Stimulated activated CD8-positive, alpha-beta memory T cell treated with anti-CD3 and anti-CD28 coated beads, Interleukin-4, amount 100 ng/mL, for 48 hours (primary cell): Measurements from ENCODE around the gene NISCH.
A peak's percentile ranks its signal among the peaks of the same experiment; 100 is the strongest.

Experiments
- DNase-seq: peaks from one replicate; pipeline ENCODE4 v3.0.0-alpha.2; 2020

NISCH gene

DNA sequence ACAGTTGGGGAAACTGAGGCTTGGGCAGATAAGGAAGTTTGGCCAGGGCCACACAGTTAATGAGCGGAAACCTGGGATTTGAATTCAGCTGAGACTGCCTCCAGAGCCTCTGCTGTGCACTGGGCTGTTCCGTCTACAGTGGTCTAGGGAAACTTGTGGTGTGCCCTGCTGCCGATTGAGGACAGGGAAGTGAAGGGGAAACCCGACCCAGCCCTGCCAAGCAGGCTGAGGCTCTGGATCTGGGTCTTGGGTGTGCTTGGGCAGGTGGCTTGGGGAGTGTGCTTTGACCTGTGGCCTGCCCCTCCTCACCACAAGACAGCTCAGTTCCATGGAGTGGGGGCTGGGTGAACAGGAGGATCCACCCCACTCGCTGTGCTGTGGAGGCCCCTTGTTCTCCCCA is 17.6 kb downstream of the NISCH start:
- DNase-seq, result no peak

DNA sequence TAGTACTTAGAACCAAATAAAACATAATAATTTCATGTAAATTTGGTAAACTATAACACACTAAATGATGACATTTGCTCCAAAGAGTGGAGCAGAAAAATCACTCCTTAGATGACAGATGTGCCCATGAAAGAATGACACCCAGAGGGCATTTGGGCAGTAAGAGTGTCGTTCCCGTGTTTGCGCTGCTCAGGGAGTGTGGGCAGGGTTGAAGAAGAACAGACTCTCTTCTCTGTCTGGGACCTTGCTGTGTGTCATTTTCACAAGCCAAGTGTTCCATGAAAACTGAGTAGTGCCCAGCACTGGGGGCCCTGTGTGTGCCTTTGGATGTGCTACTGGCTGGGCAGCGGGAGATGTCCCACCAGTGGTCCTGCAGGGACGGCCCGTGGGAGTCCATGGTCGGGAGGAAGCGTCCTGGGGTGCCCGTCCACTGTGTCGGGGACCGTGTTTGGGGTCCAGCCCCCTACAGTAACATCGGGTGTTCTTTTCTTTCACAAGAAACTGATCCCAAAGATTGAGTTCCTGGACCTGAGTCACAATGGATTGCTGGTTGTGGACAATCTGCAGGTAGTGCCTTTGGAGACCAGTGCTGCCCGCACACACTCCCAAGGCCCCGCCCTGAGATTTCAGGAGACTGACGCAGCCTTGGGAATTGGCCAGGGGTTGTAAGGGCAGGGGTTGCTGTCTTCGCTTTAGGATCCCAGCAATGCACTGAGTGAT is 21.8 kb downstream of the NISCH start:
- DNase-seq, result no peak

DNA sequence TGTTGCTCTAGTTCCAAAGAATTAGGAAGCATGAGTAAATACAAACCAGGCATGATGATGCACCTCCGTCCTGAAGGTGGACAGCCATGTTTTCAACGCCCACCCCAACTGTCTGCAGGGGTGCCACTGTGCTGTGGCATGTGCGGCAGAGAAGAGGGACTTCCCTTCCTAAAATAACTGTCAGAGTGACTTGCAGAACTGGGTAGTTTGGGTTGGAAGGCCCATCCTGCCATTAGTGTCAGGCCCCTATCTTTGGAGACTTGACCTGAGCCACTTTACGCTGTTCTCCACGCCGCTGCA is 22.3 kb downstream of the NISCH start:
- DNase-seq, result no peak

GRCh38 chr3:52479037-52479876 is 23.9 kb downstream of the NISCH start:
- DNase-seq, result no peak

DNA sequence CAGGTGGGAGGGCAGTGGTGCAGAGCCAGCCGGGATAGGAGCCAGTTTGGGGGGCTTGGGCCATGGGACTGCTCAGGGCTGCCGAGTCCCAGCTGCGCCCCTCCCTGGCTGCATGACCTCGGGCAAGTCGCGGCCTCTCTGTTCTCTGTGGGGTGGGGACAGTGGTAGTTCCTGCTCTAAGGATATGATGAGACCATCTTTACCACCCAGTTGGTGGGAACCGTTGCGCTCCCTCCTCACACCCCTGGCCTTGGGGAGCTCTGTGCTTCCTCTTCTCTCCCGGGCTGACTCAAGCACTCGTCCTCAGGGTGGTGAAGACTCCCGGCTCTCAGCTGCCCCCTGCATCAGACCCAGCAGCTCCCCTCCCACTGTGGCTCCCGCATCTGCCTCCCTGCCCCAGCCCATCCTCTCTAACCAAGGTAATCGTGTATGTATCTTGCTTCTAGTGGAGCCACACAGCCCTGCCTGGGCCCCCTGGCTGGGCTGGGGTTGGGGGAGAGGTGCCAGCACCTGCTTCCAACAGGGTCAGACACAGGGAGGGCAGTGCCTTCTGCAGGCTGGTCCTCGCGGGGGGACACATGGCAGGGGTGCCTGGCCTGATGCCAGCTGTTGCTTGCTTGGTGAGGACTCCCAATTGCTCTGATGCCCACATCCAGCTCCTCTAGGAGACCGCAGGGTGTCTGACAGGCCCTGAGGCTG is 24.6 kb downstream of the NISCH start:
- no peak for DNase-seq

- no peak for DNase-seq
These were observed 25.6 kb downstream of the NISCH start for GRCh38 chr3:52480768-52481715.

DNA sequence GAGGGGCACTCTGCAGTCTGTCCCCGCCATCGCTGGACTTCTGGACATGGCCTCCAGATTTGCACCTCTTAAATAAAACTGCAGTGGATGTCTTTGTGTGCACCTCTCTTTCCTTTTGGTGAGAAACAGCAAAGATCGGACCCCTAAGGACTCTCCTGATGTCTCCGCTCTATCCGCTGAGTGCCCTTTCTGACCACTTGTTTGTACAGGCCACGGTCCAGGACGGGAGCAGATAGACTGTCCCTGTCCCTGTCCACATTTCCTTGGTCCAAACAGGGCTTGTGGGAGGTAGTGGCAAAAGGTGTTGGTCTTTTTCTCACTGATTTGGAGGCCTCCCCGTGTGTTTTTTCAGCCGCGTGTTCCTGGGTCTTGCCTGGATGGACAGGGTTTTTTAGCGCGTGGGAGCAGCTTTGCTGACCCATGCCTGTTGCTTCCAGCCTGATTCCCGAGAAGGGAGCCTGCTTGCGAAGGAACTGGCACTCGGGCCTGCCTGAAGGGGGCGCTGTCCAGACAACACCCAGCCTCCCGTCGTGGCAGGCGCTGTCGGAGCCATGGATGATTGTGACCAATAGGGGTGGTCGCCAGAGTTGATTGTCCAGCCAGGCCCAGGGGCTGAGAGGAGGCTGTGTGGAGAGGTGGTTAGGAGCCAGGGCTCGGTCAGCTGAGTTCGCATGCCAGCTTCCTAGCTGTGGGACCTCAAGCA is 26.6 kb downstream of the NISCH start:
- peak; percentile 54 for DNase-seq

GRCh38 chr3:52483081-52483480 is 27.7 kb downstream of the NISCH start:
- no peak for DNase-seq

DNA sequence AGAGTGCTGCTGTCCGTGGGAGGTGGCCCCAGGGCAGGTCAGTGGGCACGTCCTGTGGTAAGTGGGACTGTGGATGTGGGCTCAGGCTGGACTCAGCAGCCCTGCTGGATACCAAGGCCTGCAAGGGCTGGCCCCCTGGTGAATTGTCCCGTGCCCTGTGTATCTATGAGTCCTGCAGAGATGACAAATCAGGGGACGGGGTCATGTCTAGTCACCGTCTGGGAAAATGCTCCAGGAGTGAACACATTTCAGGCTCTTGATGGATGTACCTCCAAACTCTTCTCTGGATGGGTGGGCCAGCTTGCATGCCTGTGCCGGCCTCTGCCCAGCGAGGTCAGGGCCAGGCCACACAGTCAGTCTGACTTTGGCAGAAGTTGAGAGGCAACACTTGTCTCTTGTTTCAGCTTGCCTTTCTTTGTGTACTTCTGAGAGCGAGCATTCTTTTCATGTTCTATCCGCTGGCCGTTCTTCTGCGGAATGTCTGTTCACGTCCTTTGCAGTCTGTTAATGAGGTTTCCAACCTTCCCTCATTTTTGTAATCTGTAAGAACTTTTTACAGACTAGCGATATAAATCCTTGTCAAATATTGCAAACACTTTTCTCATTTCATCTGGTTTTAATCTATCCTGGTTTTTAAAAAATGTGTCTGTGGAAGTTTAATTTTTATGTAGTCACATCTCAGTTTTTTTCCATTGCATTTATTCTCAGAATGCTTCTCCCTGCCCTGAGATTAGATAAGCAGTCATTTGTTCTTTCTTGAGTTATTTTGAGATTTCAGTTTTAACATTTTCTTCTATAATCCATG is 28.4 kb downstream of the NISCH start:
- DNase-seq, result no peak

DNA sequence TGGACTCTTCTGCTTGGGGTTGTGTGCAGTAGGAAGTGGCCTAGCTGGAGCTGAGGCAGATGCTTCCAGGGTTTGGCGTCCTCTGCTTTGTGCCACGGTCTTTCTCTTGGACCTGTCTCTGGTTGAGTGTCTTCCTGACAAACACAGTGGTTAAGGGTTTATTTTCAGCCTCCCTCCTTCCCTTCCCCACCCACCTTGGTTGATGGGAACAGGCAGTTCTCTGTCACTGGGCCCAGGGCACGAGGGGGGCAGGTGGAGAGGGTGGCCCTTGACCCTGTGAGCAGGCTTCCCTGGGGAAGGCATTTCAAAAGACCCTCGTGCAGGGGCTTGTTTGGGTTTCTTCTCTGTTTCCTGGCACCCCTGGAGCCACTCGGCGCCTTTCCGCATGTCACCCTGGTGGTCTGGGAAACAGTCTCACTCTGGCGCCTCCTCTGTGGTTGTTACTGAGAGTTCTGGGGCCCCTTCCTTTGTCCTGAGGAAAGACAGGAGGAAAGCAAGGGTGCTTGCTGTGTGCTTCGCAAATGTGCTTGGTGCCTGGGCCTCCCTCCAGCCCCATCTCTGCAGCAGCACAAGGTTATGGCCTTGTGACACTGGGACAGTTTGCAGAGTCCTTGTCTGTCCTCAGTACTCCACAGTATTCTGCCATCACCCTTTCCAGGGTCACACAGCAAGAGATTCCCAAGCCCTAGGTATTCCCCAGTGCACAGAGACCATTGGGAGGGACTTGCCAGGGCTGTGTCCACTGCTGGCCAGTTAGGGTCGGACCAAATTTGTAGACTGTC is 29.5 kb downstream of the NISCH start:
- no peak for DNase-seq

DNA sequence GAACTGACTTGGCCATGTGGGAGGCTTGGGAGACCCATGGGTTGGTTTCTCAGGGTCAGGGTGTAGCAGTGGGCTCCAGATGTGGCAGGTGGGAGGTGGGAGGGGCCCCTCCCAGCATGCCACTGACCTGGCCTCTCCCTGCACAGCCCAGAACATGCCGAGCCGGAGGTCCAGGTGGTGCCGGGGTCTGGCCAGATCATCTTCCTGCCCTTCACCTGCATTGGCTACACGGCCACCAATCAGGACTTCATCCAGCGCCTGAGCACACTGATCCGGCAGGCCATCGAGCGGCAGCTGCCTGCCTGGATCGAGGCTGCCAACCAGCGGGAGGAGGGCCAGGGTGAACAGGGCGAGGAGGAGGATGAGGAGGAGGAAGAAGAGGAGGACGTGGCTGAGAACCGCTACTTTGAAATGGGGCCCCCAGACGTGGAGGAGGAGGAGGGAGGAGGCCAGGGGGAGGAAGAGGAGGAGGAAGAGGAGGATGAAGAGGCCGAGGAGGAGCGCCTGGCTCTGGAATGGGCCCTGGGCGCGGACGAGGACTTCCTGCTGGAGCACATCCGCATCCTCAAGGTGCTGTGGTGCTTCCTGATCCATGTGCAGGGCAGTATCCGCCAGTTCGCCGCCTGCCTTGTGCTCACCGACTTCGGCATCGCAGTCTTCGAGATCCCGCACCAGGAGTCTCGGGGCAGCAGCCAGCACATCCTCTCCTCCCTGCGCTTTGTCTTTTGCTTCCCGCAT is 31.8 kb downstream of the NISCH start:
- DNase-seq, result no peak

DNA sequence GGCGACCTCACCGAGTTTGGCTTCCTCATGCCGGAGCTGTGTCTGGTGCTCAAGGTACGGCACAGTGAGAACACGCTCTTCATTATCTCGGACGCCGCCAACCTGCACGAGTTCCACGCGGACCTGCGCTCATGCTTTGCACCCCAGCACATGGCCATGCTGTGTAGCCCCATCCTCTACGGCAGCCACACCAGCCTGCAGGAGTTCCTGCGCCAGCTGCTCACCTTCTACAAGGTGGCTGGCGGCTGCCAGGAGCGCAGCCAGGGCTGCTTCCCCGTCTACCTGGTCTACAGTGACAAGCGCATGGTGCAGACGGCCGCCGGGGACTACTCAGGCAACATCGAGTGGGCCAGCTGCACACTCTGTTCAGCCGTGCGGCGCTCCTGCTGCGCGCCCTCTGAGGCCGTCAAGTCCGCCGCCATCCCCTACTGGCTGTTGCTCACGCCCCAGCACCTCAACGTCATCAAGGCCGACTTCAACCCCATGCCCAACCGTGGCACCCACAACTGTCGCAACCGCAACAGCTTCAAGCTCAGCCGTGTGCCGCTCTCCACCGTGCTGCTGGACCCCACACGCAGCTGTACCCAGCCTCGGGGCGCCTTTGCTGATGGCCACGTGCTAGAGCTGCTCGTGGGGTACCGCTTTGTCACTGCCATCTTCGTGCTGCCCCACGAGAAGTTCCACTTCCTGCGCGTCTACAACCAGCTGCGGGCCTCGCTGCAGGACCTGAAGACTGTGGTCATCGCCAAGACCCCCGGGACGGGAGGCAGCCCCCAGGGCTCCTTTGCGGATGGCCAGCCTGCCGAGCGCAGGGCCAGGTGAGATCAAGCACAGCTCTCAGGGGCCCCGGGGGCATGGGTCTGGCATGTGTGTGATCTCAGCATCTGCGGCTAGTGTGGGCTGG is 32.6 kb downstream of the NISCH start:
- DNase-seq, result no peak

DNA sequence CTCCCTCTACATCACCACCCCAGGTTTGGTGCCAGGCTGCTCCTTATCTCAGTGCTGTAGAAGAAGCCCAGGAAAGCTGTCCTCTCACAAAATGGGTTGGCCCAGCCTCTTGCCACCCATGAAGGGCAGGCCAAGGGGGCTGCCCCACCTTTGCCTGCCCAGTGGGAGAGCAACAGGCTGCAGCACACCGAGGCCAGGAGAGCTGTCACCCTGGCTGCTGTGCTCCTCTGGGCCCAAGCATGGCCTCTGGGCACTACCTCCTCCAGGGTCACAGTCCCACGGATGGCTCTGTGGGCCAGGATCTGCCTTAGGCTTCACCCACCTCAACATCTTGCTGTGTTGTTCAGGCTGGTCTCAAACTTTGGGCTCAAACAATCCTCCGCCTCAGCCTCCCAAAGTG is 33.3 kb downstream of the NISCH start:
- DNase-seq, result no peak

GRCh38 chr3:52489453-52489852 is 34.0 kb downstream of the NISCH start:
- no peak for DNase-seq

DNA sequence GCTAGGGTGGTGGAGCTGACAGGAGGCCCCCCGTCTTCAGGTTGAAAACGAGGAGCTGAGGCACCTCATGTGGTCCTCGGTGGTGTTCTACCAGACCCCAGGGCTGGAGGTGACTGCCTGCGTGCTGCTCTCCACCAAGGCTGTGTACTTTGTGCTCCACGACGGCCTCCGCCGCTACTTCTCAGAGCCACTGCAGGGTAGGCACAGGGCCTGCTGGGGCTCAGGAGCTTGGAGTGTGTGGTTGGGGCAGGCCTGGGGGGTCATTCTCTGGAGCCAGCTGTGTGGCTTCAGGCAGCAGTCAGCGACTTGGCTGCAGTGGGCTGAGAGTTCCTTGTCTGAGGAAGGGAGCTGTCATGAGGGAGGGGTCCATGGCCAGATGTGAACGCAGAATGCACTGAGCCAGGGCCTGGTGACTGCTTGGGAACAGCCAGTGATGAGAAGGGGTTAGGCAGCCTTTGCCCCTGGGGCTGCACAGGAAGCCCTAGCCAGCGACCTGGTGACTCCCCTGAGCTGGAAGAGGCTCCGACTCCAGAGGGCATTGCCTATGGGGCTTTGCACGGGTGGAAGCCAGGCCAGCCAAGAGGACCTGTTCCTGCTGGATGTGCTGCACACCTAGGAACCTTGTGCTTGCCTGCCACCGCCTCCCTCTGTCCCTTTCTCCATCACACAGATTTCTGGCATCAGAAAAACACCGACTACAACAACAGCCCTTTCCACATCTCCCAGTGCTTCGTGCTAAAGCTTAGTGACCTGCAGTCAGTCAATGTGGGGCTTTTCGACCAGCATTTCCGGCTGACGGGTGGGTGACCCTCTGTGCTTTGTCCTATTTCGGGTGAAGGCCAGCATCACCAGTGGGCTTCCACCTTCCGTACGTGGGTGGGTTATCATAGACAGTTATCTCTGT is 34.9 kb downstream of the NISCH start:
- DNase-seq, result no peak

- no peak for DNase-seq
These were observed 35.6 kb downstream of the NISCH start for GRCh38 chr3:52490939-52491526.

- no peak for DNase-seq
These were observed 36.7 kb downstream of the NISCH start for GRCh38 chr3:52492059-52492458.
